Mucosa of gallbladder (tissue), 1 donor: ENCODE results near the gene ZDHHC4. TPM values are rescaled to one million over a fixed set of nuclear protein-coding genes. Genes with fewer than 3 reads are reported as not detected.
"Not testable (repeated sequence)": the region's sequence is repeated elsewhere in the genome, so short reads cannot be mapped to it uniquely, and the experiment has no call there.

Experiments
- DNase-seq: peaks from one replicate; pipeline ENCODE4 v3.0.0-alpha.2; 2020; ENCODE audit warnings: low spot score
- total RNA-seq: library from RNA; stranded (reverse); gene quantifications from one replicate; pipeline ENCODE4 v1.2.1, GENCODE V29; 2021
- donor health status: DM: no; HTN: no; CAD: no.

The ZDHHC4 gene
- total RNA-seq, 1 donor from 2014 or later, result 64.9 TPM

DNA sequence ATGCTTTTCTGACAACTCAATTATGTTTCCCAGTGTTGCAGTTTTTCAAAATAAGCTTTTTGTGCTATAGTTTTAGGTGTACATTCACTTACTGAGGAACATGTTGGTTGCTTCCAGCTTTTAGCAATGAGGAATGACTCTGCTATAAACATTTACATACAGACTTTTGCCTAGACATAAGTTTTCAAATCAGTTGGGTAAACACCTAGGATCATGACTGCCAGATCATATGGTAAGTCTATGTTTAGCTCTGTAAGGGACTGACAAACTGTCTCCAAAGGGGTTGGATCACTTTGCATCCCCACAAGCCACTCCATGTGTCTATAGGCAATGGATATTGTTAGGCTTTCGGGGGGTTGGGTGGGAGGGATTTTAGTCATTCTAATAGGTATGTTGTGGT lies 15.1 kb upstream of the ZDHHC4 start:
- no peak for DNase-seq

DNA sequence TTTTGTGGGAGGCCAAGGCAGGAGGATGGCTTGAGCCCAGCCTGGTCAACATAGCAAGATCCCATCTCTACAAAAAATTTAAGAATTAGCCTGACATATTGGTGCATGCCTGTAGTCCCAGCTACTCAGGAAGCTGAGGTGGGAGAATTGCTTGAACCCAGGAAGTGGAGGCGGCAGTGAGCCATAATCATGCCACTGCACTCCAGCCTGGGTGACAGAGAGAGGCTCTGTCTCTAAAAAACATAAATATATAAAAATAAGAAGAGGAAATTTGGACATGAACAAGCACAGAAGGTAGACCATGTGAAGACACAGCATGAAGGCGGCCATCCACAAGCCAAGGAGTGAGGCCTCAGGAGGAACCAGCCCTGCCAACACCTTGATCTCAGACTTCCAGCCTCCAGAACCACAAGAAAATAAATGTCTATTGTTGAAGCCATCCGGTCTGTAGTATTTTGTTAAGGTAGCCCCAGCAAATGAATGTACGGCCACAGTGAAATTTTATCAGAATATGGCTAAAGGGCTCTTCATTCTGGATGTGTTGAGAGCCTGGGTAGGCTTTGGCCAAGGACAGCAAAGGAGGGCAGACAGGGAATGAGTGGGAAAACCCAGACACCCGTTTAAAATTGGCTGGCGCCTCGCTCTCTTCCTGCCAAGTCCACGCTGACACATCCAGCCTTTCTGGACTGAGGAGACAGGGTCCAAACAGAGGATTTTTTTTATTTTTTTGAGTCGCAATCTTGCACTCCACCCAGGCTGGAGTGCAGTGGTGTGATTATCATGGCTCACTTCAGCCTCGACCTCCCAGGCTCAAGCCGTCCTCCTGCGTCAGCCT lies 13.1 kb upstream of the ZDHHC4 start:
- DNase-seq, result no peak

DNA sequence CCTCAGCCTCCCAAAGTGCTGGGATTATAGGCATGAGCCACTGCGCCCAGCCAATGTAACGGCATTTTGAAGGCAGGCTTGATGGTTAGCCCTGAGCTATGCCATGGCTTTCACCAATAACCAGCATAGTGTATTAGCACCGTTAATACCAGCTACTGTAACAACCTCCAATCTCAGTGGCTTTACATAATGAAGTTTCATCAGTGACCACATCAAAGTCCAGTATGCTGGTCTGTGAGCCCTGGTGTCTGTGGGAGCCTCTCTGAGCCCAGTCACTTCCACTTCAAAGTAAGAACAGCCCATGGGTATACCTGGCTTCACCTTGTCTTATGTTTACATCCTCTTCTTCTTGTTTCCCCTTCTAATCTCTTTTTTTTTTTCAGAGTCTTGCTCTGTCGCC lies 11.6 kb upstream of the ZDHHC4 start:
- DNase-seq, result no peak

DNA sequence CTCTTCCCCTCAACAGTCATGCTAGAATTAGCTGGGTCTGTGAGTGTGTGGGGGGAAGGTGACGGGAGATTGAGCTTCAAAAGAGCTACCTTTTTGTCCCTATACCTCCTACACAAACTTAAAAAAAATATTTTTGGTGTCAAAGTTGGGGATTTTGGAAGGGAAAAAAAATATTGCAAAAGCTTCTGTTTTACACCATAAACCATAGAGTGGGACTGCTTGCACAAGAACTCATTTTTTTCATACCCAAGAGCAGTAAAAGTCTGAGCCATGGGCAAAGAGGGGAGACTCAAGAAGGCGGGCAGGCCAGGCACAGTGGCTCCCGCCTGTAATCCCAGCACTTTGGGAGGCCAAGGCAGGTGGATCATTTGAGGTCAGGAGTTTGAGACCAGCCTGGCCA lies 9.4 kb upstream of the ZDHHC4 start:
- no peak for DNase-seq

DNA sequence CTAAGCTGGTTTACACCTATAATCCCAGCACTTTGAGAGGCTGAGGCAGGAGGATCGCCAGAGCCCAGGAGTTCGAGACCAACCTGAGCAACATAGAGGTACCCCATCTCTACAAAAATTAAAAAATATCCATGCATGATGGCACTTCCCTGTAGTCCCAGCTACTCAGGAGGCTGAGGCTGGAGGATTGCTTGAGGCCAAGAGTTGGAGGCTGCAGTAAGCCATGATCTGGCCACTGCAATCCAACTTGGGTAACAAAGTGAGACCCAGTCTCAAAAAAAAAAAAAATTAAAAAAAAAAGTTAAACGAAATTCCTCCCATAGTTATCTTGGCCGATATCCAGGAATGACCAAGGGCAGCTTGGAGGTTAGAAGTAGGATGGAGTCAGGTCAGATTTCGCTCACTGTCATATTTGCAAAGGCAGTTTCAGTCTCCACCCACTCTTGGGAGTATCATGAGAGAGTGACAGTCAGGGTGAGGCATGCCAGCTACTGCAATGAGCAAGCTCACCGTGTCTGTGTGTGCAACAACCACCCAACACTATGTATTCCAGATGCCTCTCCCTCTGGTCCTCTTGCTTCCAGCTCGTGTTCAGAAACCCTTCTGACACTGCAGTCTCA lies 6.0 kb upstream of the ZDHHC4 start:
- DNase-seq, result no peak

DNA sequence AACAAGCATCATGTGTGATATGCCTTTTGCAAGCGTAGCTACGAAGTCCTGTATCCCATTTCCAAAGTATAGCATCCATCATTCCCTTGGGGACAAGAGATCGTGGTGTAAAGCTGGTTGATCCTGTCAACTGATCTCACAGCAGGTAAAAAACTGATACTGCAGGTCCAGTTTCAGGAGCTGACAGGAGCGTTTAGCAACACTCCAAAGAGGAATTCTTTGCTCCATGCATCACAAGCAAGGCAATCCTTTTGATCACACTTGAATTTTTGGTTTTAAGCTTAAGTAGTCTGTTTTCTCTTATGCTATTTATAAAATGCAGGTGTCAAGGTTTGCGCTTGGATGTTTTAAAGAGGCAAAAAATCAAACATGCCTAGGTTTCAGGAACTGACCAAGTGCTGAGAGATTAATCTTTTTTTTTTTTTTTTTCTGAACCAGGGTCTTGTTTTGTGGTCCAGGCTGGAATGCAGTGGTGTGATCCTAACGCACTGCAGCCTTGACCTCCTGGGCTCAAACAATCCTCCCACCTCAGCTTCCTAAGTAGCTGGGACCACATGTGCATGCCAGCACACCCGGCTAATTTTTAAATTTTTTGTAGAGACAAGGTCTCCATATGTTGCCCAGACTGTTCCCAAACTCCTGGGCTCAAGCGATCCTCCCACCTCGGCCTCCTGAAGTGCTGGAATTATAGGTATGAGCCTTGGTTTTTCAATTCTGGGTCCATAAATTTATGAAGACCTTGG lies 1.8 kb upstream of the ZDHHC4 start:
- DNase-seq, result no peak

DNA sequence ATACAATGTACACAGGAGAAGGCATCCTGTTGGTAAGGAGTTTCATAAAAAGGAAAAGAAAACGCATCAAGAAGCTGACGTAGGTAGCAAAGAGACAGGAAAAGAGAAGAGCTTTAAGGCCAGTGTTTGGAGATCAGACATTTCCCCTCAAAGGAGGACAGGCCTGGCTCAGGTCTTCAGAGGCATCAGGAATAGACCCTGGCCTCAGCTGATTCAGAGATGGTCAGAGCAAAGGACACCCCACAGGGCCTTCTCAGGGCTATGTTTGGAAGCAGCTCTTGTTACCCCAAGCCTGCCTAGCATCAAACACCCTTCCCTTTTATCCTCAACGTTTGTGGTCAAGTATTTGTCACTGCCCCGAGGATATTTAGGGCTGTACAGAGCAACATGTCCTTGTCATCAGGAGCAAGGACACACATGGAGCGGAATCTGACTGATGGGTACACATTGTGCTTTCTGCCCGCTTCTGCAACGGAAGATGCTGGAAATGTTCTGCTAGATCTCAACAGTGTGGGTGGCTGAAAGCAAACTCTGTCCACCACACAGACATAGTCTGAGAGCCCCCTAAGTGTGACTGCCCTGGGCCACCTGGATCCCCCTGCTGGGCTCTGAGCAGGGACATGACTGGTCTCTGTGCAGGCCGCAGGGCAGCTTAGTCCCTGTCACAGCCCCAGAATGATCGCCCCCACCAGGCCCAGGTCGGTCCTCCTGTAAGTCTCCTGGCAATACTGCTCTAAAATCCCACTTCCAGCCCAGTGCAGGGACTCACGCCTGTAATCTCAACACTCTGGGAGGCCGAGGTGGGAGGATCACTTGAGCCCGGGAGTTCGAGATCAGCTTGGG lies 1.0 kb upstream of the ZDHHC4 start:
- no peak for DNase-seq

DNA sequence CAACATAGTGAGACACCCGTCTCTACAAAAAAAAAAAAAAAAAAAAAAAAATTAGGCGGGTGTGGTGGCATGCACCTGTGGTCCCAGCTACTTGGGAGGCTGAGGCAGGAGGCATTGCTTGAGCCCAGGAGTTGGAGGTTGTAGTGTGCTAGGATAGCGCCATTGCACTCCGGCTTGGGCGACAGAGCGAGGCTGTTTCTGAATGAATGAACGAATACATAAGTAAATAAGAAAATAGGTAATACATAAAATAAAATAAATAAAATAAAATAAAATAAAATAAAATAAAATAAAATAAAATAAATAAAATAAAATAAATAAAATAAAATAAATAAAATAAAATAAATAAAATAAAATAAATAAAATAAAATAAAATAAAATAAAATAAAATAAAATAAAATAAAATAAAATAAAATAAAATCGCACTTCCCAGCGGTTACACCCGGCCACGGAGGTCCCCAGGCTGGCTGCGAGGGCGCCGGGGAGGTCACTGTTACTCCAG lies 336 bp upstream of the ZDHHC4 start:
- DNase-seq, result not testable (repeated sequence)

DNA sequence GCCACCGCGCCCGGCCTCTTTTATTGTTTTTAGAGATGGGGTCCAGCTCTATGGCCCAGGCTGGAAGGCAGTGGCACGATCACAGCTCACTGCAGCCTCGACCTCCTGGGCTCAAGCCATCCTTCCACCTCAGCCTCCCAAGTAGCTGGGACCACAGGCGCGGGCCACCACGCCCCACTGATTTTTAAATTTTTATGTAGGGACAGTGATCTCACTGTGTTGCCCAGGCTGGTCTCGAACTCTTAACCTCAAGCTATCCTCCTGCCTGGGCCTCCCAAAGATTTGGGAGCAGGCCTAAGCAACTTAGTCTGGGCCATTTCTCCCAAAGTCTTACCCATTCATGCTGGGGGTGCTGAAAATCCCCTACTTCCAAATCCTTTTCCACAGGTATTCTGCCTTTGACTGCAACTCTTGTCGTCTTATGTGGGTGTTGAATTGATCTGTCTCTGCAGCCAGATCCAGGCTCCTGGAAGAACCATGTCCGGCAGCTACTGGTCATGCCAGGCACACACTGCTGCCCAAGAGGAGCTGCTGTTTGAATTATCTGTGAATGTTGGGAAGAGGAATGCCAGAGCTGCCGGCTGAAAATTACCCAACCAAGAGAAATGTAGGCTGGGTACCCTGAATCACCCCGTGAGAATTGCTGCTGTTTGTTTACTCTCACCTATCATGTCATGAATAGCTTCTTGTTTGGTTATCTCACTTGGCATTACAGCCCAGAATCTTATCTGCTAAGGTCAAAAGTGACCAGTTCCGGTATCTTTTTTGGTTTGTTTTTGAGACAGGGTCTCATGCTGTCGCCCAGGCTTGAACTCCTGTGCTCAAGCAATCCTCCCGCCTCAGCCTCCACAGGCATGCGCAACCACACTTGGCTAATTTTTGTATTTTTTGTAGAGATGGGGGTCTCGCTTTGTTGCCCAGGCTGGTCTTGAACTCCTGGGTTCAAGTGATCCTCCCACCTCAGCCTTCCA lies 1.1 kb downstream of the ZDHHC4 start:
- DNase-seq, result no peak

DNA sequence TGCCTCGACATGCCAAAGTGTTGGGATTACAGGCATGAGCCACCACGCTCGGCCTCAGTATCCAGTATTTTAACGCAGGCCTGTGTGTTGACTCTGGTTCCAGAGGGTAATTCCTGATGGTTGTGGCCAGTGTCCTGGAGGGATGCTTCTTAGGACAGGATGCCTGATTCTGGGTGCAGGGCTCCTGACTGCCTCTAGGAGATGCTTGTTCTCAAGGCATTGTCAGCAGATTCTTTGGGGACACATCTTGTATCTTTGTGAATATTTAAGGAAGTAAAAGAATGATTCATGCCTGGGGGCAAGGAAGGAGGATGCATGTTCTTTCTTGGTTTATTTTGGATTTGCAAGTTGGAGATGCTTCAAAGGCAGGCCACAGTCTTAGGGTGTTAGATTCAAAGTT lies 2.2 kb downstream of the ZDHHC4 start:
- DNase-seq, result no peak

DNA sequence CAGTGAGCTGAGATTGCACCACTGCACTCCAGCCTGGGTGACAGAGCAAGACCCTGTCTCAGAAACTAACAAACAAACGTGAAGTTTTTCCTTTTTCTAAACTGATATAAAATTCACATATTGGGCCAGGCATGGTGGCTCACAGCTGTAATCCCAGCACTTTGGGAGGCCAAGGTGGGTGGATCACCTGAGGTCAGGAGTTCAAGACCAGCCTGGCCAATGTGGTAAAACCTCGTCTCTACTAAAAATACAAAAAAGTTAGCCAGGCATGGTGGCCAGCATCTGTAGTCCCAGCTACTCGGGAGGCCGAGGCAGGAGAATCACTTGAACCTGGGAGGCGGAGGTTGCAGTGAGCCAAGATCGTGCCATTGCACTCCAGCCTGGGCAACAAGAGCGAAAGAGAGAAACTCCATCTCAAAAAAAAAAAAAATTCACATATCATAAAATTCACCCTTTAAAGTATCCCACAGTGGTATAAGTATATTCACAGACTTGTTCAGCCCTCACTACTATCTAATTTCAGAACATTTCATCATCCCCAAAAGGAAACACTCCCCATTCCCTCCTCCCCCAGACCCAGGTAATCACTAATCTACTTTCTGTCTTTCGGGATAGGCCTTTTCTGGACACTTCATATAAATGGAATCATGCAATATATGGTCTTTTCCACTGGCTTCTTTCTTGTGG lies 8.6 kb downstream of the ZDHHC4 start:
- DNase-seq, result not testable (repeated sequence)

DNA sequence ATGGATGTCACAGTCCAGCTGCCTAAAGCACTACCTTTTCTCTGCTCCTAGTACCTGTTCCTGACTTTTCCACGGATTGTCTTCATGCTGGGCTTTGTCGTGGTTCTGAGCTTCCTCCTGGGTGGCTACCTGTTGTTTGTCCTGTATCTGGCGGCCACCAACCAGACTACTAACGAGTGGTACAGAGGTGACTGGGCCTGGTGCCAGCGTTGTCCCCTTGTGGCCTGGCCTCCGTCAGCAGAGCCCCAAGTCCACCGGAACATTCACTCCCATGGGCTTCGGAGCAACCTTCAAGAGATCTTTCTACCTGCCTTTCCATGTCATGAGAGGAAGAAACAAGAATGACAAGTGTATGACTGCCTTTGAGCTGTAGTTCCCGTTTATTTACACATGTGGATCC lies 11.3 kb downstream of the ZDHHC4 start:
- DNase-seq, result no peak

DNA sequence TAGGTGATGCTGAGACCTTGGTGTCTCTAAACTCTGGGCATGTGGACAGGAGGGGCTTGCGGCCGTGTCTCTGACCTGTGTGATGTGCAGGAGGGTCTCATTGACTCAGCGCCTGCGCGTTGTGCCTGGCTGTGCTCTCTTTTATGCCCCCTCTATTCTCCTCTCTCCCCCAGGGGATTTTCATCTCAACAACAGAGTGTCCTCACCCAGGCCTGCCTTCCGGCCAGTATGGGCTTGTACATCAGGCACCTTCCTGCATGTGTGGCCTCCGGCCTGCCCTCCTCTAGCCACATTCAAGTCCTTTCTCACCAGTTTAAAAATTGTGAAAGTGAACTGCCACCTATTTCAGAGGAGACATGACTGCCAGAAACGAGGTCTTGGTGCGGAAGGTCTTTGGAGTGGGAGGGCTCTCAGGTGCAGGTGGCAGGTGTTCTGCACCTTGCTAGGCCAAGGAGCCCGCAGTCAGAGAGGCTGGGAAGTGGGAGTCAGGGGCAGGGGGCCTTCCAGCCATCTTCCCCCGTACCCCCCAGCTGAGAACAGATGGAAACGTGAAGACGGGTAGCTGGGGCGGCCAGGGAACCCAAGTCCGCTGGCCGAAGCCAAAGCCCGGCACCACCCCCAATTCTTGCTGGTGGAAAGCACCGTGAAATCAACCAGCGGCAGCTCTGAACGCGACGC lies 12.0 kb downstream of the ZDHHC4 start:
- no peak for DNase-seq

DNA sequence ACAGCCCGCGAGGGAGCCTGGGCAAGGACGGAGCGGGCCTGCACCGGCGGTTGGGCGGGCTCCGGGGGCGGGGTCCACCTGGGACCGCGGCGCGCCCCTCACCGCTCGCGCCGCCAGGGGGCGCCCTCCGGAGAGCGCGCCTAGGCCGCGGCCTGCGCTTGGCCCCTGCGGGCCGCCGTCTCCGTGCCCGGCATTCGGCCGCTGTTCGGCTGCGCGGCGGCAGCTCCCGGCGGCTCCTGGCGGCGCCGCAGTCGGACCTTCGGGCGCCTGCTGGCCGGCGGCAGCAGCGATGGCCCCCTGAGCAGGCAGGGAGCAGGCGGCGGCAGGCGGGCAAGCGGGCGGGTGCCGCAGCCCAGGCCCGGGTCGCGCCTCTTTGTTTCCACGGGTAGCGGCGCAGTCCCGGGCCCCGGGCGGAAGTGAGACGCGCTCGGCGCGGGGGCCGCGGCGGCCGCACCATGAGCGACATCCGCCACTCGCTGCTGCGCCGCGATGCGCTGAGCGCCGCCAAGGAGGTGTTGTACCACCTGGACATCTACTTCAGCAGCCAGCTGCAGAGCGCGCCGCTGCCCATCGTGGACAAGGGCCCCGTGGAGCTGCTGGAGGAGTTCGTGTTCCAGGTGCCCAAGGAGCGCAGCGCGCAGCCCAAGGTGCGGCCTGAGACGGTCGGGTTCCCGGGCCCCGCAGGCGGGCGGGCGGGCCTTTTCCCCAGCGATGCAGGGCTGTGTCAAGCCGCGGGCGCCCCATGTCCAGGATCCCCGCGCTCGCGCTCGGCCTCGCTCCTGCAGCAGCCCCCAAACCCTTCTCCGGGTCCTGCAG lies 12.8 kb downstream of the ZDHHC4 start, which contains the start of gene INTS15:
INTS15 (plus strand) TSS at position 193 of the 816 bp plus-strand sequence; CDS start at position 456, 263 bp downstream.
- peak; percentile 69 for DNase-seq

DNA sequence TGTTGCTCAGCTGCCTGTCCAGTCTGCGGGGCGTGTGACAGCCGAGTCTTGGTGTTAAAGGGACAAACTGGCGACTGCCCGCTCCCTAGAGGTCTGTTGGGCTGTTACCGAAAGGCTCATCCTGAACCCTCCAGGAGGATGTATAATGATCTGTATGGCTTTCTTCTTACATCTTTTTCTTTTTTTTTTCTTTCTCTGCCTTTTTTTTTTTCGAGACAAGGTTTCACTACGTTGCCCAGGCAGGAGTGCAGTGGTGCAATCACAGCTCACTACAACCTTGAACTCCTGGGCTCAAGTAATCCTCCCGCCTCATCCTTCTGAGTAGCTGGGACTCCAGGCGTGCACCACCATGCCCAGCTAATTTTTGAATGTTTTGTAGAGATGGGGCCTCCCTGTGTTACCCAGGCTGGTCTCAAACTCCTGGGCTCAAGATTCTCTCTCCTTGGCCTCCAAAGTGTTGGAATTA lies 13.4 kb downstream of the ZDHHC4 start:
- DNase-seq, result no peak

DNA sequence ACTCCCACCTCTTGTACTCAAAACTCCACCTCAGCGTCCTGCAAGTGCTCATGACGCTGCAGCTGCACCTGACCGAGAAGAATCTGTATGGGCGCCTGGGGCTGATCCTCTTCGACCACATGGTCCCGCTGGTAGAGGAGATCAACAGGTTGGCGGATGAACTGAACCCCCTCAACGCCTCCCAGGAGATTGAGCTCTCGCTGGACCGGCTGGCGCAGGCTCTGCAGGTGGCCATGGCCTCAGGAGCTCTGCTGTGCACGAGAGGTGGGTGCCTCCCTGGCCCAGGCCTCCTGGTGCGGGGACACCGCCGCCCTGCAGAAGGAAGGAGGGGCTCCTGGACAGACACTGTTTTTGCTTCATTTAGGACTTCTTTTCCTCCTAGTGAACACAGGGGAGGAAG lies 22.8 kb downstream of the ZDHHC4 start:
- no peak for DNase-seq

DNA sequence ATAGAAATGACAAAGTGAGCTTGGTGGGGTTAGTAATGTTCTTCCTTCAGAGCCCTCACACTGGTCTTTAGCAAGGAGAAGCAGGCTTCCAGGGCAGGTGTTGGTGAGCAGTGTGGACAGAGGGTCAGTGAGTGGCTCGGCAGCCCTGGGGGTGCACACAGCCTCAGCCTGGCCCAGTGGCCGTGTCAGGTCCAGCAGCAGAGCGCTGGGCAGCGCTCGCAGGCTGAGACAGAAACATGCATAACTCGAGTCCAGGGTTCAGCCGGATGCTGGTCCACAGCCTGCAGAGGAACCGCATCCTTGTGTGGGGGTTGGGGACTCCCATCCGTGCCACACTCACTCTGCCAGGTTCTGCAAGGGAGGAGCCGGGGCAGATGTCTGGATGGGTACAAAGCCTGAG lies 27.2 kb downstream of the ZDHHC4 start:
- no peak for DNase-seq
